GM12892 (cell line): ENCODE measurements around the gene CPB2.

Source experiments
- DNase-seq: peaks from one replicate; pipeline ENCODE4 v3.0.0; 2011; ENCODE audit not compliant: insufficient read length
- FAIRE-seq: peaks from 2 replicates; lab custom pipeline; 2011; peaks lifted over from hg19 to GRCh38; lab: Jason Lieb, UNC
- POLR2A ChIP-seq: IDR thresholded peaks from 2 replicates; pipeline ENCODE4 v1.6.1; 2011; ENCODE audit warnings: low read depth, low read length, control low read depth
- POLR2AphosphoS5 ChIP-seq: IDR thresholded peaks from 2 replicates; pipeline ENCODE4 v1.6.1; 2011; ENCODE audit warnings: low read depth, low read length, control low read depth
- TAF1 ChIP-seq: IDR thresholded peaks from 2 replicates; pipeline ENCODE4 v1.6.1; 2011; ENCODE audit warnings: low read depth, mild to moderate bottlenecking, control low read depth, low read length, borderline replicate concordance

CPB2 gene

GRCh38 chr13:46126056-46126455 is 21.2 kb upstream of the CPB2 start:
- TF ChIP-seq POLR2A: no peak; the same call in none of the 2 replicates
- TF ChIP-seq POLR2AphosphoS5: no peak; the same call in 1 of the 2 replicates
- TF ChIP-seq TAF1: no peak
- FAIRE-seq (no peak), DNase-seq (no peak)

GRCh38 chr13:46124967-46125933 is 20.4 kb upstream of the CPB2 start:
- TF ChIP-seq POLR2A: peak; percentile 77
- TF ChIP-seq TAF1: 0 out of 2 replicates have a peak, but pooled peaks have one; percentile 37
- TF ChIP-seq POLR2AphosphoS5: peak; percentile 95
- DNase-seq: no peak
- peak; percentile 64 for FAIRE-seq

GRCh38 chr13:46124531-46124966 is 19.7 kb upstream of the CPB2 start:
- TF ChIP-seq TAF1 (no peak), POLR2AphosphoS5 (peak; percentile 79), POLR2A (peak; percentile 61)
- peak; percentile 76 for FAIRE-seq
- no peak for DNase-seq

- DNase-seq (no peak), FAIRE-seq (no peak)
Measured at GRCh38 chr13:46122304-46122703, 17.5 kb upstream of the CPB2 start.

GRCh38 chr13:46121597-46122163 is 16.8 kb upstream of the CPB2 start:
- FAIRE-seq: no peak
- no peak for DNase-seq
- TF ChIP-seq POLR2AphosphoS5: no peak
- no peak for TF ChIP-seq POLR2A
- no peak for TF ChIP-seq TAF1

More at GRCh38 chr13:46122304-46122703, 17.5 kb upstream of the CPB2 start:
- no peak for TF ChIP-seq POLR2AphosphoS5

- no peak for DNase-seq
- TF ChIP-seq POLR2AphosphoS5 (no peak), POLR2A (no peak), TAF1 (no peak)
- no peak for FAIRE-seq
Measured at GRCh38 chr13:46121033-46121432, 16.2 kb upstream of the CPB2 start.

- TF ChIP-seq POLR2AphosphoS5 (no peak), POLR2A (no peak), TAF1 (no peak)
- DNase-seq: no peak
- peak; percentile 5 for FAIRE-seq
Measured at GRCh38 chr13:46119883-46120614, 15.2 kb upstream of the CPB2 start.

- FAIRE-seq (no peak), DNase-seq (no peak)
- TF ChIP-seq POLR2AphosphoS5 (no peak), POLR2A (no peak), TAF1 (no peak)
Measured at GRCh38 chr13:46116653-46117502, 12.0 kb upstream of the CPB2 start.

- TF ChIP-seq POLR2A (no peak), TAF1 (no peak), POLR2AphosphoS5 (no peak)
- DNase-seq: no peak
- no peak for FAIRE-seq
Measured at GRCh38 chr13:46114613-46115012, 9.8 kb upstream of the CPB2 start.

GRCh38 chr13:46113596-46113995 is 8.8 kb upstream of the CPB2 start:
- DNase-seq (no peak), FAIRE-seq (peak; percentile 14)
- no peak for TF ChIP-seq TAF1
- TF ChIP-seq POLR2AphosphoS5: no peak
- no peak for TF ChIP-seq POLR2A
